Measurements from ENCODE around the gene FOXO6.

Gene FOXO6

DNA sequence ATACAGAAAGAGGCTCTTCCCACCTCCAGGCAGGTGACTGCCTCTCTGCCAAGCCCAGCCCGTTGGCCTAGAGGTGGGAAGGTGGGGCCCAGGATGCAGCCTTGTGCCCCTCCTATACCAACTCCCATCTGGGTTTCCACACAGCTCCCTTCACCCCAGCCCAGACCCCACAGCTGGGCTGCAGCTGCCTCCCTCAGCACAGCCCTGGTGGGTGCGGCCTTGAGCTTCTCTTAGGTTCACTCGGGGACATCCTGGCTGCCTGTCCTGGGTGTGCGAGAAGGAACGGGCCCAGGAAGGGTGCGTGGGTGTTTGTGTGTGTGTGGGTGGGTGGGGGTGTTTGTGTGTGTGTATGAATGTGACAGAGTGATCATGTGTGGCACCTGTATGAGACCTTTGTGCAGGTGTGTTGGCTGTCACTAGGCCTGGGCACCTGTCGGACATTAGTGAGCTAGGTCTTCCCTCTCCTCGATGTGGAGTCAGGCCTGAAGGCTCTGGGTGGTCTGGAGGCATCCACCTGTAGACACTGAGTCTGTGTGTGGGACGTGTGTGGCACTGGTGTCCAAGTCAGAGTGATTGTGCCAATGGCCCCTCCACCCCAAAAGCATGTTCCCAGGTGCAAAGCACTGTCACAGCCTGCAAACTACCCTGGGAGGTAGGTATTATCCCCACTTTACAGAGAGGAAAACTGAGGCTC, 30.7 kb downstream of the FOXO6 start:
- Histone ChIP-seq H3K36me3 (no peaks in the 10 kb centered on the region), H3K4me3 (ENCODE audit: low read depth in 1 of 2, low read length in 1 of 2) (no peak overlapping the region), H3K4me1 (ENCODE audit: control insufficient read depth in 1 of 2, insufficient read depth in 1 of 2, low read depth in 1 of 2, low read length in 1 of 2) (no peaks in the 10 kb centered on the region), H3K9me3 (no peaks in the 10 kb centered on the region), H3K27me3 (peaks cover 57% of the 10 kb centered on the region), H3K27ac (no peak overlapping the region)
- TF ChIP-seq, protein P1, sequence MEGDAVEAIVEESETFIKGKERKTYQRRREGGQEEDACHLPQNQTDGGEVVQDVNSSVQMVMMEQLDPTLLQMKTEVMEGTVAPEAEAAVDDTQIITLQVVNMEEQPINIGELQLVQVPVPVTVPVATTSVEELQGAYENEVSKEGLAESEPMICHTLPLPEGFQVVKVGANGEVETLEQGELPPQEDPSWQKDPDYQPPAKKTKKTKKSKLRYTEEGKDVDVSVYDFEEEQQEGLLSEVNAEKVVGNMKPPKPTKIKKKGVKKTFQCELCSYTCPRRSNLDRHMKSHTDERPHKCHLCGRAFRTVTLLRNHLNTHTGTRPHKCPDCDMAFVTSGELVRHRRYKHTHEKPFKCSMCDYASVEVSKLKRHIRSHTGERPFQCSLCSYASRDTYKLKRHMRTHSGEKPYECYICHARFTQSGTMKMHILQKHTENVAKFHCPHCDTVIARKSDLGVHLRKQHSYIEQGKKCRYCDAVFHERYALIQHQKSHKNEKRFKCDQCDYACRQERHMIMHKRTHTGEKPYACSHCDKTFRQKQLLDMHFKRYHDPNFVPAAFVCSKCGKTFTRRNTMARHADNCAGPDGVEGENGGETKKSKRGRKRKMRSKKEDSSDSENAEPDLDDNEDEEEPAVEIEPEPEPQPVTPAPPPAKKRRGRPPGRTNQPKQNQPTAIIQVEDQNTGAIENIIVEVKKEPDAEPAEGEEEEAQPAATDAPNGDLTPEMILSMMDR (IDR thresholded peaks at IDR 0.05) = no peak

DNA sequence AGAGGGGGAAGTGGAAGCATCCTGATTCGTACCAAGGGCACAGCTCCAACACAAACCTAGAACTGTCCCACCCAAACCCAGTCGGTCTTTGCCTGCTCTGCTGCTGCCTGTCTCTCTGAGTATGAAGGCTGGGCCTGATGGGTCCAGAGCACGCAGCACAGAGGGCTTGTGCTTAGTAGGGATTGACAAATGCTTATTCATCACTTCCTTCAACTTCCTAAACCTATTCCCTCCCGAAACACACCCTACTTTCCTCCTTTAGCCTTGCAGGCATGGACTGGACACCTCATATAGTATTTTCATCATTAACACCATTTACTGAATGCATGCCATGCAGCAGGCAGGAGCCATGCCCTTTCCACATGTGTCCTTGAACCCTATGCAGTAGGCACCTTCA, 31.3 kb downstream of the FOXO6 start:
- Histone ChIP-seq H3K4me3 (ENCODE audit: low read depth in 1 of 2, low read length in 1 of 2) (no peak overlapping the region), H3K27me3 (peaks cover 51% of the 10 kb centered on the region), H3K27ac (no peak overlapping the region), H3K36me3 (no peaks in the 10 kb centered on the region), H3K9me3 (no peaks in the 10 kb centered on the region), H3K4me1 (ENCODE audit: control insufficient read depth in 1 of 2, insufficient read depth in 1 of 2, low read depth in 1 of 2, low read length in 1 of 2) (no peaks in the 10 kb centered on the region)
- TF ChIP-seq, protein P1 (IDR thresholded peaks at IDR 0.05) = no peak

DNA sequence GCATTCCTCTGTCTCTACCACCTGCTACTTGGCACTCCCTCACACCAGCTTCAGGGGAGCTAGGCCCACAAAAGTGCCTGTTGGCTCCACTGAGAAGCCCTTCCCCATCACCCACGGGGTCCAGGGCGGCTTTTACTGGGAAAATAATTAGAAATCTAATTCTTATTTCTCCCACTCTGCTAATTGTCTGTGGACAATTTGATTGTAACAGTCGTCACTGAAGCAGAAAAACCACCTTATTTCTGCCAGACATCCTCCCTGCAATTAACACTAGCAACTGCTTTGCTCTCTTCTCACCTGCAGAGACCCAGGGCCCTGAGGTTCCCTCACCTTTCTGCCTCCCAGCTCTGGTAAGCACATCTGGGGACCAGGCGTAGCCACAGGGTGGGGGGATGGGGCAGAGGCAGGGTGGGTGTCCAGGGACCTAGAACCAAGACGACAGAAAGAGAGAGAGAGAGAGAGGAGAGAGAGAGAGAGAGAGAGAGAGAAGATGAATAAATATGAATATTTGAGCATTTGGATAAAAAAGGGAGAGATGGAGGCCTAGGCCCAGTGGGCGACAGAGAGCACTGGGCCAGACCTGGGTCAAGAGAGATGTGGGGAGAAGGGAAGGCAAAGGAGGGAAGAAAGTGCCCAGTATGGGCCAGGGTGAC, 32.6 kb downstream of the FOXO6 start:
- no peak overlapping the region for H3K27ac ChIP-seq
- no peak overlapping the region for H3K4me3 ChIP-seq (ENCODE audit: low read depth in 1 of 2, low read length in 1 of 2)
- H3K4me1 ChIP-seq (ENCODE audit: control insufficient read depth in 1 of 2, insufficient read depth in 1 of 2, low read depth in 1 of 2, low read length in 1 of 2) = no peaks in the 10 kb centered on the region
- peaks cover 38% of the 10 kb centered on the region for H3K27me3 ChIP-seq
- TF ChIP-seq, protein P1 (IDR thresholded peaks at IDR 0.05) = no peak
- H3K36me3 ChIP-seq = no peaks in the 10 kb centered on the region
- H3K9me3 ChIP-seq = no peaks in the 10 kb centered on the region

DNA sequence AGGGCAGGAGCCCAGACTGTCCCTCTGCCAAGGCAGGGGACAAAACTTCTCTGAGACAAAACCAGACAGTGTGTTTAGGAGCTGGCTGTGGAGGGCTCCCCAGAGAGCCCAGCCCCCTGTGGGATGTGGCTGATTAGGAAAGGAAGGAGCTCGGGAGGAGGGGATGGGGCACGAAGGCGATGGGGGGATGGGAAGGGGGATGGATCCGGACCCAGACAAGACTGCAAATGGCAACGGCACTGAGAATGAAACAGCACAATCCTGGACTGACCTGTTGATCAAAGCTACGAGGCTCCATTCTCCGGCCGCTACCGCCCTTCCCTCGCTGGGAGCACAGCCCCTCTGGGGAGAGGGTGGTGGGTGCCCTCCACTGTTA, 33.1 kb downstream of the FOXO6 start:
- no peak overlapping the region for H3K4me3 ChIP-seq (ENCODE audit: low read depth in 1 of 2, low read length in 1 of 2)
- H3K27ac ChIP-seq = no peak overlapping the region
- no peaks in the 10 kb centered on the region for H3K4me1 ChIP-seq (ENCODE audit: control insufficient read depth in 1 of 2, insufficient read depth in 1 of 2, low read depth in 1 of 2, low read length in 1 of 2)
- peaks cover 38% of the 10 kb centered on the region for H3K27me3 ChIP-seq
- H3K36me3 ChIP-seq = no peaks in the 10 kb centered on the region
- TF ChIP-seq, protein P1 (IDR thresholded peaks at IDR 0.05) = no peak
- no peaks in the 10 kb centered on the region for H3K9me3 ChIP-seq

DNA sequence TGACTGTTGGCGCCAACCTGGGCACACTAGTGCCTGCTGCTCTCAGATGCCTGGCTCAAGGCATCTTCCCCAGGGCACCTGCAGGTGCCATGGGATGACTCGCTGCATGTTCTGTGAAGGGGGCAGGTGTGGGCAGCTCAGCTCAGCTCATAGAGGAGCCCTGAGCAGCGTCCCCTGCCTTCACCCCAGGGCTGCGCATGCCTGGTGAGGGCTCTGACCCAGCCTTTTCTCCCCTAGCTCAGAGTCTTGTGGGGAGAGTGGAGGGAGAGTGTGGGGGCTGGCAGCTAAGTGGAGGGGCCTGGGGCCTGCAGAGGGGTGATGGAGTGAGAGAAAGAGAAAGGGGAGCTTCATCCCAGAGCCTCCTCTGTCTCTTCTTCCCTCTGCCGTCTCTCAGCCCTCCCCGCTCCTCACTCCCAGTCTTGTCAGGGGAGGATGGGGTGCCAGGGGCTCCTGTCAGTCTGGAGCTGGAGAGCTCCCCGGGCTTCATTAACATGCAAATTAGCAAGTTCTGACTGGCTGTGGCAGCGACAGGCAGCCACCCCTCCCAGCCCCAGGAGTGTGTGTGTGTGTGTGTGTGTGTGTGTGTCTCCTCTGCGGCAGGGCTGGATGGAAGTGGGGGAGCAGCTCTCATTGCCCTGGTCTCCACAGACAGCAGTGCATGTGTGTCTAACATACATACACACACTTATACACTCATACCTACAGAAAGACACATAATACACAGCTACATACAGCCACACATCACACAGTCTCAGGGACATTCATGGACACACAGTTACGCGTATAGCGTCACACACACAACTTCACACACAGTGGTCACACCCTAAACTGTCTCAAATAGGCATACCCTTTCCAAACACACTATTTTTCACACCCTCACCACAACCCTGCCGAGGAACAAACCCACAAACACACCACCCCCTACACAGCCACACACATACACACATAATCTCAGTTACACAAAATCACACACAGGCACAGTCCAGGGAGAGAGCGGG, 34.0 kb downstream of the FOXO6 start:
- Histone ChIP-seq H3K4me3 (ENCODE audit: low read depth in 1 of 2, low read length in 1 of 2) (no peak overlapping the region), H3K27ac (no peak overlapping the region), H3K36me3 (no peaks in the 10 kb centered on the region), H3K27me3 (peaks cover 40% of the 10 kb centered on the region), H3K9me3 (no peaks in the 10 kb centered on the region), H3K4me1 (ENCODE audit: control insufficient read depth in 1 of 2, insufficient read depth in 1 of 2, low read depth in 1 of 2, low read length in 1 of 2) (no peaks in the 10 kb centered on the region)
- TF ChIP-seq, protein P1 (IDR thresholded peaks at IDR 0.05) = no peak

Measured in neutrophil (primary cell).